Uterus (tissue), 2 donors: ENCODE data around the gene LDLRAD4.

Source experiments
- POLR2A ChIP-seq, 2 donors: fragments of 450-650 bp; IDR thresholded peaks; one replicate each; pipeline ENCODE4 v1.6.1; 2016; ENCODE audit warnings: antibody characterized with exemption in 2 of 2, mild to moderate bottlenecking in 1 of 2, moderate library complexity in 1 of 2
- TF ChIP-seq, protein P1 (sequence below), 4 experiments: fragments of 200-600 bp in 2 of 4; fragments of 450-650 bp in 2 of 4; sonication (generic) in 2 of 4; IDR thresholded peaks; one replicate each; pipeline ENCODE4 v1.5.1; 2016 to 2019; ENCODE audit warnings: antibody characterized with exemption in 4 of 4, mild to moderate bottlenecking in 2 of 4, moderate library complexity in 1 of 4

- TF ChIP-seq, protein P1, sequence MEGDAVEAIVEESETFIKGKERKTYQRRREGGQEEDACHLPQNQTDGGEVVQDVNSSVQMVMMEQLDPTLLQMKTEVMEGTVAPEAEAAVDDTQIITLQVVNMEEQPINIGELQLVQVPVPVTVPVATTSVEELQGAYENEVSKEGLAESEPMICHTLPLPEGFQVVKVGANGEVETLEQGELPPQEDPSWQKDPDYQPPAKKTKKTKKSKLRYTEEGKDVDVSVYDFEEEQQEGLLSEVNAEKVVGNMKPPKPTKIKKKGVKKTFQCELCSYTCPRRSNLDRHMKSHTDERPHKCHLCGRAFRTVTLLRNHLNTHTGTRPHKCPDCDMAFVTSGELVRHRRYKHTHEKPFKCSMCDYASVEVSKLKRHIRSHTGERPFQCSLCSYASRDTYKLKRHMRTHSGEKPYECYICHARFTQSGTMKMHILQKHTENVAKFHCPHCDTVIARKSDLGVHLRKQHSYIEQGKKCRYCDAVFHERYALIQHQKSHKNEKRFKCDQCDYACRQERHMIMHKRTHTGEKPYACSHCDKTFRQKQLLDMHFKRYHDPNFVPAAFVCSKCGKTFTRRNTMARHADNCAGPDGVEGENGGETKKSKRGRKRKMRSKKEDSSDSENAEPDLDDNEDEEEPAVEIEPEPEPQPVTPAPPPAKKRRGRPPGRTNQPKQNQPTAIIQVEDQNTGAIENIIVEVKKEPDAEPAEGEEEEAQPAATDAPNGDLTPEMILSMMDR (IDR thresholded peaks at IDR 0.05) = no peak
- no peak for TF ChIP-seq POLR2A (IDR thresholded peaks at IDR 0.05)
Measured at GRCh38 chr18:13560306-13560705, 341.7 kb downstream of the LDLRAD4 start.
